Caco-2 (cell line): ENCODE measurements around the gene PDCD1LG2. TPM values are rescaled to one million over a fixed set of nuclear protein-coding genes. Genes with fewer than 3 reads are reported as not detected.

Source experiments
- BruUV-seq: library from RNA; stranded (reverse); fragments of 400-500 nt; replicated peaks from 2 replicates; lab custom pipeline; 2021; lab: Mats Ljungman, UMichigan
- CTCF ChIA-PET: fragments of 300-600 bp; sonication (Branson Sonifier 250); formaldehyde crosslinking; loops from one replicate; lab custom pipeline; 2022; ENCODE audit warnings: antibody characterized with exemption; lab: Charles Lee
- POLR2A ChIA-PET: fragments of 300-600 bp; sonication (Branson Sonifier 250); formaldehyde crosslinking; loops from one replicate; lab custom pipeline; 2022; ENCODE audit warnings: antibody characterized with exemption; lab: Charles Lee
- DNase-seq, 2 experiments: peaks; one replicate each; pipeline versions ENCODE4 v3.0.0 to v3.0.0-alpha.2; 2020 to 2022
- H3K27me3 ChIP-seq: replicated peaks from 2 replicates; pipeline ENCODE4 v1.6.0; 2011; ENCODE audit warnings: low read length; ENCODE audit not compliant: control insufficient read depth, insufficient read depth
- H3K36me3 ChIP-seq: 2 replicates; pipeline ENCODE4 v1.5.1; 2011; ENCODE audit warnings: low read length; ENCODE audit not compliant: control insufficient read depth, insufficient read depth
- H3K4me1 ChIP-seq: fragments of 250-450 bp; sonication (Bioruptor Pico); 2 replicates; pipeline ENCODE4 v1.5.1; 2020; ENCODE audit warnings: mild to moderate bottlenecking
- H3K4me3 ChIP-seq: 2 replicates; pipeline ENCODE4 v1.5.1; 2011; ENCODE audit warnings: low read depth, mild to moderate bottlenecking, control low read depth, low read length
- H3K9me3 ChIP-seq: fragments of 250-450 bp; sonication (Bioruptor Pico); 2 replicates; pipeline ENCODE4 v1.5.1; 2020; ENCODE audit warnings: mild to moderate bottlenecking, moderate library complexity
- H3K27ac Mint-ChIP-seq: one replicate; pipeline ENCODE4 v1.8.0; 2022; ENCODE audit warnings: mixed read lengths; ENCODE audit not compliant: unreplicated experiment
- H3K27me3 Mint-ChIP-seq: one replicate; pipeline ENCODE4 v1.8.0; 2022; ENCODE audit warnings: mixed read lengths; ENCODE audit not compliant: insufficient read depth, unreplicated experiment
- H3K36me3 Mint-ChIP-seq: one replicate; pipeline ENCODE4 v1.8.0; 2022; ENCODE audit warnings: mild to moderate bottlenecking, mixed read lengths; ENCODE audit not compliant: insufficient read depth, unreplicated experiment
- H3K4me1 Mint-ChIP-seq: one replicate; pipeline ENCODE4 v1.8.0; 2022; ENCODE audit warnings: low read depth, mixed read lengths; ENCODE audit not compliant: unreplicated experiment
- H3K4me3 Mint-ChIP-seq: one replicate; pipeline ENCODE4 v1.8.0; 2022; ENCODE audit warnings: mild to moderate bottlenecking, moderate library complexity, mixed read lengths; ENCODE audit not compliant: unreplicated experiment
- H3K9me3 Mint-ChIP-seq: one replicate; pipeline ENCODE4 v1.8.0; 2022; ENCODE audit warnings: mixed read lengths; ENCODE audit not compliant: unreplicated experiment
- intact Hi-C: fragments of 100-400 bp; cut with micrococcal nuclease; formaldehyde crosslinking; loops from one replicate; pipeline ENCODE4 v1.10.0; 2022; ENCODE audit not compliant: unreplicated experiment
- total RNA-seq: library from RNA; stranded (reverse); gene quantifications from 2 replicates; pipeline ENCODE4 v1.2.3, GENCODE V29; 2022
- TF ChIP-seq, protein P1 (sequence below), 2 experiments: fragments of 200-600 bp in 1 of 2; IDR thresholded peaks; 1 replicate in 1 of 2; 2 replicates in 1 of 2; pipeline versions ENCODE4 v1.5.1 to v1.8.0; 2011 to 2022; ENCODE audit warnings: antibody characterized with exemption in 1 of 2, control low read depth in 1 of 2, inconsistent platforms in 1 of 2, low read depth in 1 of 2, low read length in 1 of 2, mild to moderate bottlenecking in 1 of 2, moderate library complexity in 1 of 2; ENCODE audit not compliant: insufficient read depth in 1 of 2, severe bottlenecking in 1 of 2, unreplicated experiment in 1 of 2

The PDCD1LG2 gene
- total RNA-seq, 1 experiment from 2014 or later: not detected

DNA sequence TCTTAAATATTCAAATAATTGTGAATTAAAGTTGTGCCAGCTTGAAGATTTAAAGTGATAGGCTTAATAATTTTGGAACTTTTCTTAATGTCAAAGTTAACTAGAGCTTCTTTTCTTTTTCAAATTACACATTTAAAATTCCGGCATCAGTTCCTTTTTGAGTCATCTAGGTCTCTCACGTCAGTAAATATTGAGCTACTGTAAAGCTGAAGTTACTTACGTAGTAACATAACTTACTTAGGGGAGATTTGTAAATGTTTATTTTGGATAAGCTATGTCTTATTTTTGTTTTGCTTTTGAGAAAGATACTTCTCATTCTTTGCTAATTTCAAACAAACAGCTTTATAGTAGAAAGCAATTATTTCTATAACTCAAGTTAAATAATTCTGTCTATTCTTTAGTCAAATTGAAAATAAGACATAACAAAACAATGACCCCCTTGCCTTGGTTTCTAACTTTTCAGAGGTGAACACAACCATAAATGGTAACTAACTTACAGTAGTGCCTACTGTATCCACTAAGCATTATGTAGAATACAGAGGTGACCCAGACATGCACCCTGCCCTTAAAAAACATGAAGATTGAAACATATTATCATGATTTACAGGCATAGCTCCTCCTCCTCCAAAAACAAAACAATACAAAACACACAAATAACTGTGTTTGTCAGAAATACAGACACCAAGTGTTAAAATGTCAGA lies 30.2 kb upstream of the PDCD1LG2 start:
- Mint-ChIP-seq H3K9me3 (no peaks in the 10 kb centered on the region), H3K27ac (no peak overlapping the region), H3K36me3 (no peaks in the 10 kb centered on the region), H3K27me3 (no peaks in the 10 kb centered on the region), H3K4me1 (no peaks in the 10 kb centered on the region), H3K4me3 (no peak overlapping the region)
- Histone ChIP-seq H3K9me3 (no peaks in the 10 kb centered on the region), H3K27me3 (no peaks in the 10 kb centered on the region), H3K4me1 (no peaks in the 10 kb centered on the region), H3K4me3 (no peak overlapping the region), H3K36me3 (no peaks in the 10 kb centered on the region)
- DNase-seq: no peak
- ChIA-PET CTCF (interaction anchor here (0.6 kb wide), 1 partner anchor 13 kb away, joined by 3 read pairs; no protein-coding TSS in a partner anchor), POLR2A (no interaction called here)
- no TSS peak for BruUV-seq
- TF ChIP-seq, protein P1, sequence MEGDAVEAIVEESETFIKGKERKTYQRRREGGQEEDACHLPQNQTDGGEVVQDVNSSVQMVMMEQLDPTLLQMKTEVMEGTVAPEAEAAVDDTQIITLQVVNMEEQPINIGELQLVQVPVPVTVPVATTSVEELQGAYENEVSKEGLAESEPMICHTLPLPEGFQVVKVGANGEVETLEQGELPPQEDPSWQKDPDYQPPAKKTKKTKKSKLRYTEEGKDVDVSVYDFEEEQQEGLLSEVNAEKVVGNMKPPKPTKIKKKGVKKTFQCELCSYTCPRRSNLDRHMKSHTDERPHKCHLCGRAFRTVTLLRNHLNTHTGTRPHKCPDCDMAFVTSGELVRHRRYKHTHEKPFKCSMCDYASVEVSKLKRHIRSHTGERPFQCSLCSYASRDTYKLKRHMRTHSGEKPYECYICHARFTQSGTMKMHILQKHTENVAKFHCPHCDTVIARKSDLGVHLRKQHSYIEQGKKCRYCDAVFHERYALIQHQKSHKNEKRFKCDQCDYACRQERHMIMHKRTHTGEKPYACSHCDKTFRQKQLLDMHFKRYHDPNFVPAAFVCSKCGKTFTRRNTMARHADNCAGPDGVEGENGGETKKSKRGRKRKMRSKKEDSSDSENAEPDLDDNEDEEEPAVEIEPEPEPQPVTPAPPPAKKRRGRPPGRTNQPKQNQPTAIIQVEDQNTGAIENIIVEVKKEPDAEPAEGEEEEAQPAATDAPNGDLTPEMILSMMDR (IDR thresholded peaks at IDR 0.05; ENCODE audit: insufficient read depth in 1 of 2, low read depth in 1 of 2, low read length in 1 of 2, severe bottlenecking in 1 of 2, unreplicated experiment in 1 of 2): no peak
- intact Hi-C loops: no loop called here

DNA sequence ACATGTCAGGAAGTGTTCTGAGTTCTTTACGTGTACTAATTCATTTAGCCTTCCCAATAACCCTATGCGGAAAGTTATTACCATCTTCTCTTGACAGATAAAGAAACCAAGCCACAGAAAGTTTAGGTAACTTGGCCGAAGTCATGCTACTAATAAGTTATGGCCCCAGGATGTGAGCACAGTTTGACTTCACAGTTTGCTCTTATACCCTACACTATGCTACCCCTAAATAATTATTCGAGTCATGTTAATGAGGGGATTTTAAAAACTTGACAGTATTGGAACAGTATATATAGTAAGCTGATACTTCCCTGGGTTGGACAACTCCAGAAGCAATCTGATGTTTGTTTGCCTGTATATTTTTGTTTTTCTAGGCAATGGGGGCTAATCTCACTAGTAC lies 29.4 kb upstream of the PDCD1LG2 start:
- H3K4me1 Mint-ChIP-seq: no peaks in the 10 kb centered on the region
- POLR2A ChIA-PET: no interaction called here
- H3K36me3 Mint-ChIP-seq: no peaks in the 10 kb centered on the region

DNA sequence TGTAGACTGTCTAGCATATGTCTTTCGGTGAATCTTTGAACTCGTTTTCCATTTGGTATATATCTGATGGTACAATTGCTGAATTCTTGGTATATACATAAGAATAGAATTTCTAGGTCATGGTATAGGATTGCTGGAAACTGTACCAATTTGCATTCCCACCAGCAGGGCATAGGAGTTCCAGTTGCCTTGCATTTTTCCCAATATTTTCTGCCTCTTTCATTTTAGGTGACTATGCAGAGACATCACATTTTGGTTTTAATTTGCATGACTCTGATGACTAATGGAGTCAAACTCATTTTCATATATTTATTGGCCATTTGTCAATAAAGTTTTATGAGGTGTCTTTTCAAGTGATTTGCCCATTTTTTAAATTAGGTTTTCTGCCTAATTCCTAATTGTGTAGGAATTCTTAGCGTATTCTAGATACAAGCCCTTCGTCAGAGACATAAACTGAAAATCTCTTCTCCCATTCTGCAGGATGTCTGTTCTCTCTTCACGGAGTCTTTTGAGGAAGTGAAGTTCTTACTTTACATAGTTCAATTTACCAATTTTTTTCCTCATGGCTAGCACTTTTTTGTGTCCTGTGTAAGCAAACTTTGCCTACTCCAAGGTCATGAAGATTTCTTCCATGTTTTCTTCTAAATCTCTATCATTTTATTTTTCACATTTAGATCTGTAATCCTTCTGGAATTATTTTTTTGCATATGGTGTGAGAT lies 28.9 kb upstream of the PDCD1LG2 start:
- no peaks in the 10 kb centered on the region for H3K4me1 Mint-ChIP-seq
- no peak overlapping the region for H3K4me3 Mint-ChIP-seq
- Histone ChIP-seq H3K4me1 (no peaks in the 10 kb centered on the region), H3K9me3 (no peaks in the 10 kb centered on the region), H3K36me3 (no peaks in the 10 kb centered on the region), H3K4me3 (no peak overlapping the region), H3K27me3 (no peaks in the 10 kb centered on the region)
- BruUV-seq: no TSS peak
- H3K27me3 Mint-ChIP-seq: no peaks in the 10 kb centered on the region
- POLR2A ChIA-PET: no interaction called here
- TF ChIP-seq, protein P1 (IDR thresholded peaks at IDR 0.05; ENCODE audit: insufficient read depth in 1 of 2, low read depth in 1 of 2, low read length in 1 of 2, severe bottlenecking in 1 of 2, unreplicated experiment in 1 of 2): no peak
- CTCF ChIA-PET: no interaction called here
- H3K36me3 Mint-ChIP-seq: no peaks in the 10 kb centered on the region
- H3K9me3 Mint-ChIP-seq: no peaks in the 10 kb centered on the region
- DNase-seq: no peak
- intact Hi-C loops: no loop called here
- no peak overlapping the region for H3K27ac Mint-ChIP-seq

More for the DNA sequence above, 29.4 kb upstream of the PDCD1LG2 start:
- no peaks in the 10 kb centered on the region for H3K9me3 Mint-ChIP-seq
- H3K4me3 ChIP-seq: no peak overlapping the region
- H3K4me3 Mint-ChIP-seq: no peak overlapping the region
- no peaks in the 10 kb centered on the region for H3K36me3 ChIP-seq
- no peak overlapping the region for H3K27ac Mint-ChIP-seq
- H3K9me3 ChIP-seq: no peaks in the 10 kb centered on the region
- TF ChIP-seq, protein P1 (IDR thresholded peaks at IDR 0.05; ENCODE audit: insufficient read depth in 1 of 2, low read depth in 1 of 2, low read length in 1 of 2, severe bottlenecking in 1 of 2, unreplicated experiment in 1 of 2): no peak
- intact Hi-C loops: no loop called here
- DNase-seq: no peak
- CTCF ChIA-PET: no interaction called here
- BruUV-seq: no TSS peak
- no peaks in the 10 kb centered on the region for H3K27me3 Mint-ChIP-seq
- no peaks in the 10 kb centered on the region for H3K27me3 ChIP-seq
- no peaks in the 10 kb centered on the region for H3K4me1 ChIP-seq
